ENCODE measurements around the gene TNFRSF1A. TPM values are rescaled to one million over a fixed set of nuclear protein-coding genes. Genes with fewer than 3 reads are reported as not detected.

Gene TNFRSF1A
- polyA plus RNA-seq (ENCODE audit: insufficient read length in 10 of 10) = 10 to 100 TPM; 55.2 to 91.6 (median 67.5) TPM
- long read RNA-seq, donor 1, transcript TNFRSF1A-201 (10 exons, 2,223 nt) = major isoform, 11 of 14 reads
- long read RNA-seq, donor 1, partial matches to known transcripts = 0 of 14 reads
- long read RNA-seq, donor 1, other reads (novel, unspliced or antisense) = 0 of 14 reads
- long read RNA-seq, donor 2, transcript TNFRSF1A-201 (10 exons, 2,223 nt) = major isoform, 13 of 13 reads
- long read RNA-seq, donor 2, partial matches to known transcripts = 0 of 13 reads
- long read RNA-seq, donor 2, other reads (novel, unspliced or antisense) = 0 of 13 reads
- long read RNA-seq, donor 3 = 0 reads
- long read RNA-seq, donor 4, transcript TNFRSF1A-201 (10 exons, 2,223 nt) = major isoform, 5 of 7 reads
- long read RNA-seq, donor 4, partial matches to known transcripts = 0 of 7 reads
- long read RNA-seq, donor 4, other reads (novel, unspliced or antisense) = 0 of 7 reads
- long read RNA-seq, donor 5, transcript TNFRSF1A-201 (10 exons, 2,223 nt) = major isoform, 10 of 16 reads
- long read RNA-seq, donor 5, partial matches to known transcripts = 0 of 16 reads
- long read RNA-seq, donor 5, other reads (novel, unspliced or antisense) = 0 of 16 reads
- long read RNA-seq, donor 6, transcript TNFRSF1A-201 (10 exons, 2,223 nt) = major isoform, 10 of 18 reads
- long read RNA-seq, donor 6, partial matches to known transcripts = 8 of 18 reads
- long read RNA-seq, donor 6, other reads (novel, unspliced or antisense) = 0 of 18 reads
- long read RNA-seq, donor 7, transcript TNFRSF1A-201 (10 exons, 2,223 nt) = major isoform, 9 of 11 reads
- long read RNA-seq, donor 7, partial matches to known transcripts = 0 of 11 reads
- long read RNA-seq, donor 7, other reads (novel, unspliced or antisense) = 0 of 11 reads
- long read RNA-seq, donor 8, transcript TNFRSF1A-201 (10 exons, 2,223 nt) = major isoform, 6 of 18 reads
- long read RNA-seq, donor 8, partial matches to known transcripts = 12 of 18 reads
- long read RNA-seq, donor 8, other reads (novel, unspliced or antisense) = 0 of 18 reads
- long read RNA-seq, donor 9, partial matches to known transcripts = 0 of 1 reads
- long read RNA-seq, donor 9, other reads (novel, unspliced or antisense) = 0 of 1 reads

GRCh38 chr12:6341417-6342139 lies at the start of gene TNFRSF1A:
Gene TNFRSF1A, minus strand, starts transcription at chr12:6342076. Its CDS starts 262 bp downstream, at chr12:6341814.
- peak; percentile 78 to 93 (median 86) for DNase-seq

GRCh38 chr12:6391013-6391412 lies 49.1 kb upstream of the TNFRSF1A start:
- DNase-seq = no peak

GRCh38 chr12:6390084-6390799 lies 48.4 kb upstream of the TNFRSF1A start:
- no peak for DNase-seq

- no peak for DNase-seq
These were observed 45.7 kb upstream of the TNFRSF1A start for GRCh38 chr12:6387541-6387940.

- no peak for DNase-seq
These were observed 44.6 kb upstream of the TNFRSF1A start for GRCh38 chr12:6386491-6386890.

- DNase-seq = no peak
These were observed 44.2 kb upstream of the TNFRSF1A start for GRCh38 chr12:6386038-6386437.

- DNase-seq = no peak
These were observed 42.9 kb upstream of the TNFRSF1A start for GRCh38 chr12:6384499-6385436.

- peak; percentile 89 to 97 (median 91) for DNase-seq
These were observed 42.0 kb upstream of the TNFRSF1A start, which contains the start of gene LTBR for GRCh38 chr12:6383572-6384498. Gene LTBR, plus strand, starts transcription at chr12:6384162. Its CDS starts 197 bp downstream, at chr12:6384359.

GRCh38 chr12:6382982-6383381 lies 41.1 kb upstream of the TNFRSF1A start:
- DNase-seq = no peak

- no peak for DNase-seq
These were observed 40.5 kb upstream of the TNFRSF1A start for GRCh38 chr12:6382371-6382770.

- no peak for DNase-seq
These were observed 38.6 kb upstream of the TNFRSF1A start for GRCh38 chr12:6380141-6381121.

GRCh38 chr12:6378709-6379472 lies 37.0 kb upstream of the TNFRSF1A start:
- DNase-seq = no peak

- no peak for DNase-seq
These were observed 35.8 kb upstream of the TNFRSF1A start for GRCh38 chr12:6377667-6377994.

GRCh38 chr12:6376870-6377666 lies 35.2 kb upstream of the TNFRSF1A start:
- no peak for DNase-seq

GRCh38 chr12:6376079-6376869 lies 34.4 kb upstream of the TNFRSF1A start:
- DNase-seq = peak in 1 of 3 donors; percentile 68
